NCI-H2171 treated with DMSO at 0.1 percent for 48 hours (cell line): ENCODE data around the gene RBPJ.
"Not testable (repeated sequence)": the region's sequence is repeated elsewhere in the genome, so short reads cannot be mapped to it uniquely, and the experiment has no call there.

Source experiments
- DNase-seq: peaks from one replicate; lab custom pipeline; 2025; lab: John Stamatoyannopoulos, UW

Gene RBPJ

GRCh38 chr4:26375551-26375950 is 54.7 kb downstream of the RBPJ start:
- no peak for DNase-seq

- DNase-seq, result no peak
Observed at GRCh38 chr4:26377328-26378311, 56.8 kb downstream of the RBPJ start.

GRCh38 chr4:26379837-26380236 is 59.0 kb downstream of the RBPJ start:
- no peak for DNase-seq

- no peak for DNase-seq
Observed at GRCh38 chr4:26380740-26381139, 59.9 kb downstream of the RBPJ start.

- no peak for DNase-seq
Observed at GRCh38 chr4:26384380-26385057, 63.7 kb downstream of the RBPJ start.

GRCh38 chr4:26385690-26386089 is 64.9 kb downstream of the RBPJ start:
- DNase-seq, result no peak

- DNase-seq, result no peak
Observed at GRCh38 chr4:26386386-26386785, 65.6 kb downstream of the RBPJ start.

GRCh38 chr4:26388671-26389070 is 67.9 kb downstream of the RBPJ start:
- no peak for DNase-seq

- no peak for DNase-seq
Observed at GRCh38 chr4:26397086-26397485, 76.3 kb downstream of the RBPJ start.

- peak; percentile 1 for DNase-seq
Observed at GRCh38 chr4:26400132-26400531, 79.3 kb downstream of the RBPJ start.

- not testable (repeated sequence) for DNase-seq
Observed at GRCh38 chr4:26402017-26402416, 81.2 kb downstream of the RBPJ start.

GRCh38 chr4:26402458-26402857 is 81.6 kb downstream of the RBPJ start:
- DNase-seq, result no peak

GRCh38 chr4:26404743-26405206 is 84.0 kb downstream of the RBPJ start:
- no peak for DNase-seq

GRCh38 chr4:26406346-26406975 is 85.6 kb downstream of the RBPJ start:
- DNase-seq, result no peak

GRCh38 chr4:26407476-26407875 is 86.7 kb downstream of the RBPJ start:
- no peak for DNase-seq

- peak; percentile 34 for DNase-seq
Observed at GRCh38 chr4:26410385-26411293, 89.8 kb downstream of the RBPJ start.

- DNase-seq, result no peak
Observed at GRCh38 chr4:26412381-26413372, 91.9 kb downstream of the RBPJ start.

GRCh38 chr4:26413582-26413981 is 92.8 kb downstream of the RBPJ start:
- DNase-seq, result no peak

GRCh38 chr4:26418107-26418506 is 97.3 kb downstream of the RBPJ start:
- DNase-seq, result no peak

GRCh38 chr4:26418850-26419249 is 98.0 kb downstream of the RBPJ start:
- no peak for DNase-seq
